HG03432 (cell line): ENCODE results near the gene PEPD.
A peak's percentile ranks its signal among the peaks of the same experiment; 100 is the strongest.
"Not testable (repeated sequence)": the region's sequence is repeated elsewhere in the genome, so short reads cannot be mapped to it uniquely, and the experiment has no call there.

Experiments used
- ATAC-seq: cut with Tn5 transposase; IDR thresholded peaks from one replicate; pipeline ENCODE4 v1.9.1; 2021; ENCODE audit warnings: mild to moderate bottlenecking, moderate library complexity; ENCODE audit not compliant: unreplicated experiment

The PEPD gene

DNA sequence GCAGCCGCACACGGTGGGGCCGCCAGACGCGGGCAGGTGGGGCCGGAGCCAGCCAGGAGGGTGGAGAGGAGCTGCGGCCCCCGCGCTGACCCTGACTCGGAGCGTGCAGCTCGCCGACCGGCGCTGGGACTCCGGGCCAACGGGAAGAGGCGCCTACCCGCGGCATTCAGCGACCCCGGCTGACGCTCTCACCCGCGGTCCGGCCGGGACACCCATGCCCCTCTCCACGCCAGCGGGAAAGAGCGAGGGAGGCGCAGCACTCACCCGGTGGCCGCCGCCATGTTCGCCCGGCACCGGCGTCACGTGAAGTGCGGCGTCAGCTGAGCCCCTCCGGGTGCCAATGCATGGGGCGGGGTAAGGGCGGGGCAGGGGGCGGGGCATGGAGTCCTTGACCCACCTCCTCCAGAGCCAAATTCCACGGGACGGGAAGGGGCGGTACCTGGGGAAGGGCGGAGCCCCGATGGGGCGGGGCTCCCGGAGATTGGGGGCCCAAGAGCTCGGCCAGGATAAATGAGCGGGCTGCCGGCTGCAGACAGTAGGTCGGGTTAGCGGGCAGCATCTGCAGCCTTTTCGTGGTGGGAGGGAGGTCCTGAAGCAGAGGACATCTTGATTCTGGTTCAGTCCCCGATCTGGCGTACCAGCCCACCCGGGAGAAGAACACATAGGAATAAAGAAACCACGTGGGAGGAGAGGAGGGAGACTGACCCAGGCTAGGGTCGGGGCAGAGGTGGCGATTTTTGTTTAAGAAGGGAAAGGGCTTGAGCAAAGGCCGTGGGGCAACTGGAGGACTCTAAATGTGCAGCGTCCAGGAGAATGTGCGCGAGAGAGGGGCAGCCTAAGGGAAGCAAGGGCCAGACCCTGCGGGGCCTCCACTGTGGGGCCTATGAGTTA is at the start of gene PEPD:
TSS of gene PEPD (minus strand) at position 312 of the 891 bp plus-strand sequence. CDS start at position 281, 31 bp downstream.
- peak; percentile 94 for ATAC-seq

DNA sequence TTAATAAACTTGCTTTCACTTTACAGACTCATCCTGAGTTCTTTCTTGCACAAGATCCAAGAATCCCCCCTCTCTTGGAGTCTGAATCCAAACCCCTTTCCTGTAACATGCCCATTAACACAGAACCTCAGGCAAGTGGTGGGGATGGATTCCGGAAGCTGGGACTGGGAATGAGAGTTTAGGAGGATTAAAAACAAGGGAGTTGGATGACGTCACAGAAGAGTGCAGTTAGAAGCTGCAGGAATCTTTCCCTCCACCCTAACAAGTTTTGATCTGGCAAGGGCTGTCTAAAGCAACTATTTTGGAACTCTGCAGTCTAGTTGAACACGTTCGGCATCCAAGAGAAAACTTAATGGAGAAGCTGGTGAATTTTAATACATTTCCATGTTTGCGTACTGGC is 48.2 kb upstream of the PEPD start:
- no peak for ATAC-seq

DNA sequence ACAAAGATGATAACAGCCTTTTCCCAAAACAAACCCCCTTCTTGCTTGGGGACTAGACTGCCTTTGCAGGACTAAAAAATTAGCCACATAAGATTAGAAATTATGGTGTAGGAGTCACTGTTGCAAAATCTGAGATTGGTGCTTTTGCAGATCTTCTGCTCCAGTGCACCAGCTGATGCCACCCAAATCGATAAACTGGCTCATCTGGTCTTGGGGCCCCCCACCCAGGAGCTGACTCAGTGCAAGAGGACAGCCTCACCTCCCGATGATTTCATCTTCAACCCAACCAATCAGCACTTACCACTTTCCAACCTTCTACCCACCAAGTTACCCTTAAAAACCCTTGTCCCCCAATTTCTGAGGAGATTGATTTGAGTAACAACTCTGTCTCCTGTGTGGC is 47.1 kb upstream of the PEPD start:
- ATAC-seq = no peak

DNA sequence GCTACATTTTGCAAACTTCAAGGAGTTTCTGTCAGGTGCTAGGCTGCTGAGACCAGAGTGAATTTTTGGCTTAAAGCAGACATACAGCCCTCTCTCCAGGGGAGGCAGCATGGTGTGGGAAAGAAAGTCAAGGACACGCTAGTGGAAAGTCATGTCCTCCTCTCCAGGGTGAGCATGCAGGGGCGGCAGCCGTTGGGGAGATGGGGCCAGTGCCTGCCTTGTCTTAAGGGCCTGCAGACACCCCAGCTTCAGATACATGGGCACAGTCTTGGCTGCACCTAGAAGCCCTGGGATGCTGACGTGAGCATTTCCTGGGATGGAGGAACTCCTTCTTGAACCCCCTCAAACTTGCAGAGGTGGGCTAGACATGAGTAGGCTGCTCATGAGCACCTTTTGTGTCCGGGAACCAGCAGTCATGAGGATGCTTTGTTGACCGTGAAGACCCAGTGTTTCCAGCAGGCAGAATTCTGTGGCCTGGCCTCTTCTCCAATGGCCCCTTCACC is 43.3 kb upstream of the PEPD start:
- no peak for ATAC-seq

DNA sequence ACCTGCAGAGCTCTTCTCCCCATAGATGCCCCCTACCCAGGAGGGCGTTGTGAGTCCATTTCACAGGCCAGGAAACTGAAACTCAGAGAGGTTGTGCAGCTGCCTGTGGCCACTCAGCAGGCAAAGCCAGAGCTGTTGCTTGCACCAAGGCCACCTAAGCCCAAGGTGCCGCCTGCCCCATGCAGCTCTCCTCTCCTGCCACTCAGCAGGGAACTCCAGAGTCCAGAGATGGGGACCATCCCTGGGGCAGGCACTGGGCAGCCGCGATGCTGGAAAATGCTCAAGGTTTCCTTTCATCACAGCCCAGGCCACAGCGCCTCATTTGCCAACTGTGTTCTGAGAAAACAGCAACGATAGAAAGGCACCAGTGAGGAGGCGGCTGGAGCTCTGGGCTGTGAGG is 41.0 kb upstream of the PEPD start:
- ATAC-seq = no peak

DNA sequence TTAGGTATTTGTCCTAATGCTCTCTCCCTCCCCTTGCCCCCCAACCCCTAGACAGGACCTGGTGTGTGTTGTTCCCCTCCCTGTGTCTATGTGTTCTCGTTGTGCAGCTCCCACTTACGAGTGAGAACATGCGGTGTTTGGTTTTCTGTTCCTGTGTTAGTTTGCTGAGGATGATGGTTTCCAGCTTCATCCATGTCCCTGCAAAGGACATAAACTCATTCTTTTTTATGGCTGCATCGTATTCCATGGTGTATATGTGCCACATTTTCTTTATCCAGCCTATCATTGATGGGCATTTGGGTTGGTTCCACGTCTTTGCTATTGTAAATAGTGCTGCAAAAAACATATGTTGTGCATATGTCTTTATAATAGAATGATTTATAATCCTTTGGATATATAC is 40.1 kb upstream of the PEPD start:
- ATAC-seq = not testable (repeated sequence)

DNA sequence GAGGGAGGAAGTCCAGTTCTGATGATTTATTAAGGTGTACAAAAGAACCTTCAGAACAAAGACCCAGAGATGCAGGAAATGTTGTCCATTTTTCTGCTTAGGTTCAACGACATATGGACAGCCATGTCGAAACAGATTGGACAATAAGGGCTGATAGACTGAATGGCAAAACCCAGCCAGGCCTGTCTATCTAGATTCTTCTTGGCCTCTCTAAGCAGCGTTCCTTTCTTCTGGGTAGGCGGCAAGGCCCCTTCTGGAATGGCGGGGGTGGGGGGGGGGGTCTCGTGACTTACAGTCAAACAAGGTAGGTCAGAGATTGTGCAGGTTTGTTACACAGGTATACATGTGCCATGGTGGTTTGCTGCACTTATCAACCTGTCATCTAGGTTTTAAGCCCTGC is 39.7 kb upstream of the PEPD start:
- ATAC-seq = no peak

DNA sequence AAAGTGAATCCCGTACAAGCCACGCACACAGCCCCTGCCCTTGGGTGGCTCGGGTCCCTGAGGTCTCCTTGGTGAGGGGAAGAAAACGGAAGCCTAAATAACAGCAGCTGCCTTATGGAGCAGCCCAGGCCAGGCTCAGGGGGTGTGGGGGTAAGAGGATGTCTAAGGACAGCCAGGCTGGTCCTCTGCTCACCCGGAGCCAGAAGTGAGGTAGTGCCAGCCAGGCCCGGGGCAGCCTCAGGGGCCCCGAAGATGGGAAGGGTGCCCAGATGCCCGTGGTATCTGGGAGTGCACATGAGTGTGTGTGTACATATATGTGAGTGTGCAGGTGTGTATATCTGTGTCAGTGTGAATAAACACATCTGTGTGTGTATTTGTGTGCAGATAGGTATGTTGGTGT is 38.4 kb upstream of the PEPD start:
- ATAC-seq = no peak

DNA sequence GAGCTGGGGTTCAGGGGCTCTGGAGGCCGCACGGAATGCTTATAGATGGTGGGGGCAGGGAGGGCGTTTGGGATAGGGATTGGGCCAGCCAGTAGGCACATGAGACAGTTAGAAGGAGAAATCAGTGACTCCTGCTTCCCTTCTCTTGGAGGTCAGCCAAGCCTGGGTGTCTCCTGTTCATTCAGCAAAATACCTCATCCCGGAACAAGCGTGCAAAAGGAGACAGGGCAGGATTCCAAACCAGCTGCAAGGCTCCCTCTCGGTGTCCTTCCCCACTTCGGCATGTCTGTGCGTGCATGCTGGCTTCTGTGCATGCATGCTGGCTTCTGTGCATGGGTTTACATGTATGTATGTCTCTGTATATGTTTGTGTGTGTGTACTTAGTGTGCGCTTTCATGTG is 37.3 kb upstream of the PEPD start:
- no peak for ATAC-seq

DNA sequence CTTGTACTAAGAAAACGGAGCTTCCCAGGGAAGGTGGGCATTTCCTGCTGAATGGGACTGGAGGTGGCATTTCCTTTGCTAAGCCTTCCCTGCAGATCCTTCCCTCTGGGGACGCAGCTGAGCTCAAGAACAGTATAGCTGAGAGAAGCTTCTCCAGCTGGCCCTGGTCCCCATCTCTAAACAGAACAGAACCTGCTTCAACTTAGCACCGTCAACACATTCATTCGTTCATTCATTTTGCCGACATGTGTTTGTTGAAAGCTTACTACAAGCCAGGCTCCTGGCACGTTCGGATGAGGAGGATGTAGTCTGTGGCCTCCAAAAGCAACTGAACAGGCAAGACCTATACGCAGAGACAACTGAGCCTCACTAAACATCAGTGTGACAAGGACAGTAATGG is 36.6 kb upstream of the PEPD start:
- ATAC-seq = no peak

DNA sequence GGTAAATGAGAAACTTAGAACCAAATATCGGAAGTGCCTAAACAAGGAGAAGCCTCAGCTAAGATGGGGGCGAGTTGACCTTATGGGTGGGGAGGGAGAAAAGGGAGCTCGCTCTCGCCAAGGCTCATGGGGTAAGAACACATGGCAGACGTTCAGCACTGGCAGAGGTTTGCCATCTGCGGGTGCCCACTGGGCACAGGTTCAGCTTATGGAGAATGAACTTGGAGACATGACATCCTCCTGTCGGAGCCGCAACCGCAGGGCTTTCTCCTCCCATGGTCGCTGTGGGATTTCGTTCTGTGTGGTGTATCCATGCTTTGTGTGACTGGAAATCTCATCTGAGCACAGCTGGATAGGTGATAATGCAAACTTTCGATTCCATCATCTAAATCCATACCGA is 36.1 kb upstream of the PEPD start:
- ATAC-seq = no peak

DNA sequence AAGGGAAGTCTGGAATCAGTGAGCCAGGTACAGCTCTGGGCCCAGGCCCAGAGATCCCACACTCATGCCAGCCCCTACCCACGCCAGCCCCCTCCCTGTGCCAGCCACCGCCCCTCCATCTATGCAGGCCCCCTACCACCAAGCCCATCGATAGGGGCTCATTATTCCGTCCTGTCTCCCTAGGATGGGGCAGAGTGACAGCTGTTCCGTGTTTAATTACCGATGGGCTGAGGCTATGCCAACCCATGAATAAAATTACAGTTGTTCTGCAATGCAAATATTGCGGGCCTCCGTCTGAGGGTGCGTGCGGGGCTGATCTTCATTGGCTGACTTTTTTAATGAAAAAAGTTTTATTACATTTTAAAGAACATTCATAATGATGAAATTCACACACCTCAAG is 35.6 kb upstream of the PEPD start:
- no peak for ATAC-seq

DNA sequence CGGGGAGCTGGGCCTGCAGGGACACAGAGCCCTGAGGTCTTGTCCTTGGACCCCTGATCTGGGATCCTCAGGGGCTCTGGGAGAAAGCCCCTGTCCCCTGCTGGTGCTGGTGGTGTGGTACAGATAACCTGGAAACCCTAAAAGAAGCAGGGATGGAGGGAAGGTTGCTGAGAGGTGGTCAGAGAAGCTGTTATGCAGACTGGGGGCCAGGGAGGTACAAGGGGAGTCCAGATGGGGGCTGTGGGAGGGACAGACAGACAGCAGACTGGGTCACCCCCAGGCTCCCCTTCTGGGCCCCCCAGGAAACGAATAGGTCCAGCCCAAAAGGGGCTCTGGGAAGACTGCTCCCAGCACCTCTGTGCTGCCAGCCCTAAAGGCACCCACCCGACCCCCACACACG is 34.7 kb upstream of the PEPD start:
- no peak for ATAC-seq

DNA sequence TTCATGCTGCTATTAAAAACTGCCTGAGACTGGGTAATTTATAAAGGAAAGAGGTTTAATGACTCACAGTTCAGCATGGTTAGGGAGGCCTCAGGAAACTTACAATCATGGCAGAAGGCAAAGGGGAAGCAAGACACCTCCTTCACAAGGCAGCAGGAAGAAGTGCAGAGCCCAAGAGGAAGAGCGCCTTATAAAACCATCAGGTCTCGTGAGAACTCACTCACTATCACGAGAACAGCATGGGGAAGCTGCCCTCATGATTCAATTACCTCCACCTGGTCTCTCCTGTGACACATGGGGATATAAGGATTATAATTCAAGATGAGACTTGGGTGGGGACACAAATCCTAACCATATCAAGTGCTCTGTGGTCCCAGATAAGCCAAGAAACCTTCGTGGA is 34.1 kb upstream of the PEPD start:
- not testable (repeated sequence) for ATAC-seq

DNA sequence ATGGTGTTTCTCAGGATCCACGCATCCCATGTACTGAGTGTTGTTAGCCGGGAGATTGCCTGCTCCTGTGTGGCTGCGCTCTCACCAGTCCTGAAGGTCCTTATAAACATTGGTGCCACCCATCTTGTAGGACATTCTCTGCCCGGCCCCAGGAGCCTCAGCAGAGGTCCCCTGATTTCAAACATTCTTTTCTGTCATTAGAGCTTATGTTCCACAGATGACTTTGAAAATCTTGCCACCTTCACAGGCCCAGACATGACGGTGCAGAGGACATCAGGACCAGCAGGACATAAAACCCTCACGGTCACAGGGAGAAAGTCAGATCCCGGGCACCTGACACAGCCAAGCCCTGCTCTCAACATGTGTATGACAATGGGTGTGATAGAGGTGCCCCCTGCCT is 33.2 kb upstream of the PEPD start:
- ATAC-seq = no peak

DNA sequence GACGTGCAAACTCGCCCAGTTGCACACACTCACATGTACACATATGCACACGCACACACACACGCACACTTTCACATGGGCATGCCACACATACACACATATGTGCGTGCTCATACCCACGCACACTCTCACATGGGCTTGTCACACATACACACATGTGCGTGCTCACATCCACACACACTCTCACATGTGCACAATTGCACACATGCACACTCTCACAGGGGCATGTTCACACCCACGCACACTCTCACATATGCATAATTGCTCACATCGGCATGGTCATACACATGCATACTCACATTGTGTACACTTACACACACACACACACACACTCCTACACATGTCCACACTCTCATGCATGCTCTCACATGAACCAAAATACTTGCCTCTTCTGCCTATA is 32.8 kb upstream of the PEPD start:
- ATAC-seq = no peak

DNA sequence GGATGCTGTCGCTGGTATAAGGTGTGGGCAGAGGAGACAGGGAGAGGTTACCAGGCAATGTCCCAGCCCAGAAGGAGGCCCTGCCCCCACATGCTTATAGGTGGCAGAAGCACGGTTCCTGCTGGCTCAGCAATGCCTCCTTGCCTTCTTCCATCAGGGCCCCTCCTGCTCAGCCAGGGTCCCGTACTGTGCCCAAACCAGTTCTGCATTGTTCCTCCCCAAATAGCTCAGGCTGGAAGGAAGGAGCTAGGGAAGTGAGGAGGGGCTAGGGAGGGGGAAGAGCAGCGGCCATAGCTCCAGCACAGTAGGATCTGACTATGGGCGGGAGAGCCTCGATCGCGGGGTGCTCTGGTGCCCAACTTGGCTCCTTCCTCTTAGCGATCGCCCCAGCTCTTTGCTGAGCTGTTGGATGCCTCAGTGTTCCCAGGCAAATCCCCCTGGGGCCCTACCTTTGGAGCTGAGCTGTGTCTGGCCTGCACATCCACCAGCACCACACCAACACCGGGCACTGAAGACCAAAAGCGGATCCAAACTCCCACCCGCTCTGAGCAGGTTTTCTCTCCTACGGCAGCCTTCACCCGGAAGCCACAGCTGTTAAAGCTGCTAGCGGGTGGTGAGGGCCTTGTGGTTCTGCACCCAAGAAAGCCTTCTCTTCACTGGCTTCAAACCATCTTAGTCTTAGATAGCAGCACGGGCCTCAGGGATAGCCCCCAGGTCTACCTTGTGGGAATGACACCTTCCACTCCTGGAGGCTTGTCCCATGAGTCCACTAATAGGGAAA is 32.1 kb upstream of the PEPD start:
- ATAC-seq = no peak

DNA sequence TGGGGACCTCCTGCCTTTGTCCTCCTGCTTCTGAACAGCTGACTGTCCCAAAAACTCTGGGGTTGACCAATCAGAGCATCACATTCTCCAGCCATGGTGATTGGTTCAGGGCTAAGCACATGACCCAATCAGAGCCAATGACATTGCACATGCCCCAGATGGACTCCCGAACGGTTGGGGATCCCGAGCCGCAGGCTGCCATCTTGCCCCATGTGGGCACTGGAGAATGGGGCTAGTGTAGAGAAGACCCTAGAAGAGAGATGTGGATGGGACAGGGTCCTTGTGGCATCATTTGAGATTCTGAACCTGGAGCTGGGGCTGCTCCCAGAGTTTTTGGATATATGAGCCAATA is 31.3 kb upstream of the PEPD start:
- ATAC-seq = no peak

DNA sequence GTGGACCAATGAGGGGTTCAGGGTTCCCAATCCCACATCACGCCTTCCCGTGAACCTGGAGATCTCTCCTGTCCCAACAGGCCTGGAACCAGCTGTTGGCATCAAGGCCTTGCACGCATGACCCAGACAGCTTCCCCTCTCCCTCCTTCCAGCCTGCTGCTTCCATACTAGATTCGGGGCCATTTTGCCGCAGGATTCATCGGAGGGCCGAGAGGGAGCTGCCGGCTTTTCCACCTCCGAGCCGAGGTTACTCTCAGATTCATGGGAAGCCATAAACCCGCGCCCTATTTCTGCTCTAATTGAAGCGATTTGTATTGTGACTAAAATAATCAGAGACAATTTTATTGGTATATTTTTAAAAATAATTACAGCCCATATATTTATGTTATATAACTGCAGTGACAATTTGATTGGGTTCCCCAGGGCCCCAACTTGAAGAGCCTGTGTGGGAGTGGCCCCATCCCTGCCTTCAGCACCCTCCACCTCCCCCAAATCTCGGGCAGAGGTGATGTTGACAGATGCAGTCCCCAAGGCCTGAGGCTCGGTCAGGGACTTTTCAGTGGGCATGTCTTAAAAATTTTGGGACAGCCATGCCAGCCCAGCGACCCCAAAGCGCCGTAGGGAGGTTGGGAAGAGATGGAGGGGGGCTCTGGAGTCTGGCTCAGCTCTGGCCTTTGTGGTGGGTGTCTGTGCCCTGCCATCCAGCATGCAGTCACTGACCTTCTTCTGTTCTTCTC is 30.8 kb upstream of the PEPD start:
- no peak for ATAC-seq

DNA sequence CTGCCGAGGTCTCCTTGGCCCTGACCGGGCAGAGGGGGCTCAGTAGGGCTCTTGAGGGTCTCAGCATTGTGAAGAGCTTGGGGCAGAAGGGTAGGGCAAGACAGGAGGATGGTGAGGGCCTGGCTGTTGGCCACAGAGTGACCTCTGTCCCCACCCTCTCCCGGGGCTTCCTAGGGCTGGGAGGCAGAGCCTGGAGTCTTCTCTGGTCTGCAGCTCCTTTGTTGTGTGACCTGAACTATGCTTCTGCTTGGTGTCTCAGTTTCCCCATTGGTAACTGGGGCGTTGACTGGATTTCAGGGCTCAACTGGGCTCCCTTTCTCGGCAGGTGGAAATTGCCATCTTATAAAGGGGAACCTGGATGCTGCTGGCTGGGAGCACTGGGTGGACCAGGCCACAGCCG is 30.1 kb upstream of the PEPD start:
- ATAC-seq = no peak

DNA sequence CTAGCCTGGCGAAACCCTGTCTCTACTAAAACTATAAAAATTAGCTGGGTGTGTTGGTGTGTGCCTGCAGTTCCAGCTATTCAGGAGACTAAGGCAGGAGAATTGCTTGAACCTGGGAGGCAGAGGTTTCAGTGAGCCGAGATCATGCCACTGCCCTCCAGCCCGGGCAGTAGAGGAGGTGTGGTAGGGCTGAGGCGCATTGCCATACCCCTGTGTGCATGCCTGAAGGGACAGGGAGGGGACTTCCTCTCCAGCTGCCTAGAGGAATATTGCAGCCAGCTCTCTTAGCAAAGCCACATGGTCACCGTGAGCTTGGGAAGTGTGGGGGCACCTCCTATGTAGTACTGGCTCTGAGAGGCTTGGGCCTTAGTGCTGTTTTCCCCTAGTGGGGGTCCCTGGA is 29.2 kb upstream of the PEPD start:
- ATAC-seq = no peak
